HepG2 (cell line): ENCODE results near the gene JAK1. TPM values are rescaled to one million over a fixed set of nuclear protein-coding genes. Genes with fewer than 3 reads are reported as not detected.

Source experiments
- ATAC-seq: fragments of 200-7000 bp; cut with Tn5 transposase; 3 replicates; pipeline ENCODE4 v1.9.1; 2020; ENCODE audit warnings: mild to moderate bottlenecking, moderate library complexity
- BruUV-seq: library from RNA; stranded (reverse); fragments of 400-500 nt; replicated peaks from 2 replicates; lab custom pipeline; 2021; lab: Mats Ljungman, UMichigan
- CTCF ChIA-PET: fragments of 300-600 bp; formaldehyde crosslinking; extraction: SDS; loops from one replicate; lab custom pipeline; 2021; ENCODE audit warnings: low total read pairs, inconsistent platforms, low intra/inter-chr PET ratio; lab: Yijun Ruan, JAX
- POLR2A ChIA-PET: fragments of 350-600 bp; sonication (Branson Sonifier 250); formaldehyde crosslinking; loops from one replicate; lab custom pipeline; 2020; ENCODE audit warnings: antibody characterized with exemption, inconsistent platforms; lab: Yijun Ruan, JAX
- DNase-seq: peaks from one replicate; pipeline ENCODE4 v3.0.0-alpha.2; 2015; ENCODE audit warnings: low spot score
- FAIRE-seq: peaks from 3 replicates; lab custom pipeline; 2011; peaks lifted over from hg19 to GRCh38; lab: Jason Lieb, UNC
- H2AFZ ChIP-seq: one replicate; pipeline ENCODE4 v1.6.1; 2011; ENCODE audit warnings: low read length, inconsistent platforms
- H3K27ac ChIP-seq: fragments of 300-600 bp; 3 replicates; pipeline ENCODE4 v1.8.0; 2011; ENCODE audit warnings: mixed run types, mild to moderate bottlenecking, mixed read lengths, low read length, inconsistent platforms; ENCODE audit not compliant: insufficient read depth; ENCODE audit errors: extremely low read length
- H3K27me3 ChIP-seq, 2 experiments: fragments of 200-600 bp in 1 of 2; 2 replicates in 1 of 2; 3 replicates in 1 of 2; pipeline versions ENCODE4 v1.6.0 to v1.8.0; 2011; ENCODE audit warnings: low read length in 2 of 2, mild to moderate bottlenecking in 2 of 2, moderate library complexity in 2 of 2, inconsistent platforms in 1 of 2; ENCODE audit not compliant: insufficient read depth in 2 of 2, control insufficient read depth in 1 of 2
- H3K36me3 ChIP-seq, 2 experiments: fragments of 200-600 bp in 1 of 2; replicated peaks in 1 of 2; 2 replicates in 1 of 2; 3 replicates in 1 of 2; pipeline versions ENCODE4 v1.5.1 to v1.8.0; 2011; ENCODE audit warnings: low read length in 2 of 2, inconsistent platforms in 1 of 2; ENCODE audit not compliant: insufficient read depth in 2 of 2, control insufficient read depth in 1 of 2
- H3K4me1 ChIP-seq: 2 replicates; pipeline ENCODE4 v1.5.1; 2012; ENCODE audit warnings: low read length, inconsistent platforms; ENCODE audit not compliant: insufficient read depth
- H3K4me2 ChIP-seq: 2 replicates; pipeline ENCODE4 v1.6.0; 2011; ENCODE audit warnings: low read depth, low read length, inconsistent platforms
- H3K4me3 ChIP-seq, 3 experiments: fragments of 200-600 bp in 1 of 3; sonication (generic), shearing (Covaris generic) in 1 of 3; replicated peaks in 1 of 3; 2 replicates each; pipeline ENCODE4 v1.5.1; 2011 to 2016; ENCODE audit warnings: low read length in 3 of 3, inconsistent platforms in 2 of 3, low read depth in 2 of 3, mild to moderate bottlenecking in 2 of 3, control low read depth in 1 of 3, mixed read lengths in 1 of 3; ENCODE audit not compliant: insufficient read depth in 1 of 3
- H3K79me2 ChIP-seq: one replicate; pipeline ENCODE4 v1.6.1; 2011; ENCODE audit warnings: low read length, inconsistent platforms; ENCODE audit not compliant: insufficient read depth
- H3K9ac ChIP-seq: 2 replicates; pipeline ENCODE4 v1.6.0; 2011; ENCODE audit warnings: mild to moderate bottlenecking, low read depth, low read length, inconsistent platforms; ENCODE audit not compliant: insufficient read depth
- H3K9me3 ChIP-seq: 2 replicates; pipeline ENCODE4 v1.5.1; 2012; ENCODE audit warnings: mild to moderate bottlenecking, low read length
- H4K20me1 ChIP-seq: 2 replicates; pipeline ENCODE4 v1.6.0; 2011; ENCODE audit warnings: inconsistent platforms, mild to moderate bottlenecking, low read length, moderate library complexity; ENCODE audit not compliant: insufficient read depth
- ATF7 ChIP-seq, 2 experiments: fragments of 450-650 bp in 1 of 2; sonication (generic) in 1 of 2; formaldehyde crosslinking in 1 of 2; IDR thresholded peaks; 2 replicates each; pipeline versions ENCODE4 v1.4.0 to v1.6.1; 2016 to 2020; ENCODE audit warnings: antibody characterized with exemption in 1 of 2, mild to moderate bottlenecking in 1 of 2, missing genetic modification reagents in 1 of 2
- CREB1 ChIP-seq, 2 experiments: fragments of 450-650 bp in 1 of 2; IDR thresholded peaks; 2 replicates each; pipeline ENCODE4 v1.6.1; 2016 to 2017; ENCODE audit warnings: control low read depth in 1 of 2, mild to moderate bottlenecking in 1 of 2, missing compliant biosample characterization in 1 of 2, missing genetic modification characterization in 1 of 2
- GATAD2A ChIP-seq: IDR thresholded peaks from 2 replicates; pipeline ENCODE4 v1.6.1; 2016
- HES4 ChIP-seq: sonication (generic); formaldehyde crosslinking; IDR thresholded peaks from 2 replicates; pipeline ENCODE4 v1.9.0; 2021; ENCODE audit warnings: mild to moderate bottlenecking, missing genetic modification reagents, borderline replicate concordance
- HOXA7 ChIP-seq: sonication (generic); formaldehyde crosslinking; IDR thresholded peaks from 2 replicates; pipeline ENCODE4 v1.8.1; 2022; ENCODE audit warnings: mild to moderate bottlenecking, missing genetic modification reagents, moderate library complexity
- POLR2G ChIP-seq: fragments of 200-400 bp; formaldehyde crosslinking; IDR thresholded peaks from 2 replicates; pipeline ENCODE4 v1.6.1; 2018; ENCODE audit warnings: mild to moderate bottlenecking, low read depth, low read length, moderate library complexity
- SMAD1 ChIP-seq: sonication (generic); formaldehyde crosslinking; IDR thresholded peaks from 2 replicates; pipeline ENCODE4 v1.4.0; 2020; ENCODE audit warnings: missing genetic modification reagents, low read depth, mild to moderate bottlenecking, borderline replicate concordance
- XRCC5 ChIP-seq: fragments of 200-400 bp; formaldehyde crosslinking; optimal IDR thresholded peaks from 2 replicates; pipeline ENCODE3; 2017; ENCODE audit warnings: mild to moderate bottlenecking, low read length
- ZC3H13 ChIP-seq: sonication (generic); formaldehyde crosslinking; IDR thresholded peaks from 2 replicates; pipeline ENCODE4 v1.8.1; 2023; ENCODE audit warnings: mild to moderate bottlenecking, missing genetic modification reagents, moderate library complexity
- ZMYM3 ChIP-seq: sonication (generic); formaldehyde crosslinking; IDR thresholded peaks from 2 replicates; pipeline ENCODE4 v1.5.1; 2020; ENCODE audit warnings: mild to moderate bottlenecking, missing genetic modification reagents
- ZNF235 ChIP-seq: sonication (generic); formaldehyde crosslinking; IDR thresholded peaks from 2 replicates; pipeline ENCODE4 v1.8.1; 2023; ENCODE audit warnings: mild to moderate bottlenecking, missing genetic modification reagents, borderline replicate concordance
- ZNF543 ChIP-seq: sonication (generic); formaldehyde crosslinking; IDR thresholded peaks from 2 replicates; pipeline ENCODE4 v1.4.0; 2020; ENCODE audit warnings: mild to moderate bottlenecking, missing genetic modification reagents
- ZNF788 ChIP-seq: sonication (generic); formaldehyde crosslinking; IDR thresholded peaks from 2 replicates; pipeline ENCODE4 v1.5.0; 2020; ENCODE audit warnings: mild to moderate bottlenecking, missing genetic modification reagents, borderline replicate concordance
- WGBS: methylation state at CpG from one replicate; pipeline ENCODE4 v1.1.6; 2017; ENCODE audit warnings: low lambda C conversion rate; 5-methylcytosine and 5-hydroxymethylcytosine counted together
- in situ Hi-C: cut with HindIII; loops from 2 replicates; pipeline ENCODE4 v1.10.0; 2017; ENCODE audit warnings: low pct_unique_long_range_greater_than_20kb; ENCODE audit not compliant: extremely low pct_ligation_motif_present
- intact Hi-C: fragments of 100-400 bp; cut with micrococcal nuclease; formaldehyde crosslinking; loops from one replicate; pipeline ENCODE4 v1.10.0; 2022; ENCODE audit not compliant: unreplicated experiment
- polyA plus RNA-seq, 8 experiments: library from polyadenylated mRNA; depleted of rRNA in 3 of 8; stranded (reverse) in 7 of 8; unstranded in 1 of 8; fragments of >200 nt; fragmentation: Illumina TruSeq in 4 of 8; extraction: Trizol in 4 of 8; gene quantifications; 2 replicates each; pipeline versions ENCODE4 v1.2.1 to v1.2.3, GENCODE V29; 2011 to 2016; ENCODE audit warnings: low read depth in 4 of 8, missing spikeins in 1 of 8, mixed read lengths in 1 of 8; ENCODE audit not compliant: insufficient read depth in 1 of 8
- total RNA-seq, 5 experiments: library from RNA; depleted of rRNA; stranded (reverse); fragments of >200 nt; fragmentation: Illumina TruSeq; extraction: Trizol; gene quantifications; 2 replicates each; pipeline ENCODE4 v1.2.3, GENCODE V29; 2016; ENCODE audit warnings: low read depth in 1 of 5

JAK1 gene
- total and polyA plus RNA-seq, 2 of the 13 experiments (the other 11 are each of a cell fraction or from before 2014, with no cell fraction given), result 23.9 to 42.4 TPM

- in situ Hi-C loops (no loop called here), intact Hi-C loops (no loop called here)
- Histone ChIP-seq H3K9ac (no peak overlapping the region), H3K4me3 (no peak overlapping the region), H3K27me3 (no peaks in the 10 kb centered on the region), H4K20me1 (no peaks in the 10 kb centered on the region), H3K79me2 (no peaks in the 10 kb centered on the region), H3K4me2 (no peak overlapping the region), H3K27ac (no peak overlapping the region), H3K36me3 (peaks cover 29 to 67% of the 10 kb centered on the region in 2 experiments), H3K9me3 (no peaks in the 10 kb centered on the region), H3K4me1 (no peaks in the 10 kb centered on the region), H2AFZ (no peak overlapping the region)
- TF ChIP-seq POLR2G, result no peak
- TF ChIP-seq ZMYM3 (CRISPR knock-in tag), result no peak
- no peak for TF ChIP-seq ZNF788
- TF ChIP-seq HES4 (CRISPR knock-in tag), result no peak
- TF ChIP-seq ZNF235 (CRISPR knock-in tag), result no peak
- TF ChIP-seq SMAD1 (CRISPR knock-in tag), result no peak
- TF ChIP-seq HOXA7, result no peak
- TF ChIP-seq ATF7 (IDR thresholded peaks at IDR 0.05), result no peak
- TF ChIP-seq ATF7 (CRISPR knock-in tag; IDR thresholded peaks at IDR 0.05), result no peak
- TF ChIP-seq XRCC5, result no peak
- no peak for TF ChIP-seq ZNF543 (CRISPR knock-in tag)
- no peak for TF ChIP-seq CREB1 (IDR thresholded peaks at IDR 0.05)
- no peak for TF ChIP-seq CREB1 (CRISPR knock-in tag; IDR thresholded peaks at IDR 0.05)
- no peak for TF ChIP-seq ZC3H13 (CRISPR knock-in tag)
- TF ChIP-seq GATAD2A, result no peak
- ChIA-PET CTCF (no interaction called here), POLR2A (no interaction called here)
- BruUV-seq, result no TSS peak
- WGBS, result 99% methylated on average over 6 of the region's 8 CpGs
- FAIRE-seq, result no peak
- ATAC-seq, result no peak
- DNase-seq, result no peak
These were observed 110.8 kb downstream of the JAK1 start for GRCh38 chr1:64855557-64855956.
